Spleen (tissue), 7 donors: ENCODE results near the gene P2RX2.

Experiments
- POLR2A ChIP-seq, 3 donors: fragments of 450-650 bp; IDR thresholded peaks; one replicate each; pipeline ENCODE4 v1.5.1; 2017; ENCODE audit warnings: antibody characterized with exemption in 3 of 3, mild to moderate bottlenecking in 1 of 3
- TF ChIP-seq, protein P1 (sequence below), 11 experiments: fragments of 200-600 bp in 7 of 11; fragments of 450-650 bp in 4 of 11; sonication (generic) in 4 of 11; IDR thresholded peaks in 8 of 11; conservative IDR thresholded peaks in 3 of 11; 1 replicate in 7 of 11; 2 replicates in 4 of 11; pipeline versions ENCODE4 v1.4.0 to v1.8.0; 2016 to 2021; ENCODE audit warnings: antibody characterized with exemption in 11 of 11, inconsistent platforms in 4 of 11, mild to moderate bottlenecking in 1 of 11
- donor health status: DM: no; HTN: no; CAD: no; lungs with moderate emphysema.
- donor health status: DM: no; HTN: no; CAD: no.
- donor health status: DM: no; HTN: no; CAD: no.

DNA sequence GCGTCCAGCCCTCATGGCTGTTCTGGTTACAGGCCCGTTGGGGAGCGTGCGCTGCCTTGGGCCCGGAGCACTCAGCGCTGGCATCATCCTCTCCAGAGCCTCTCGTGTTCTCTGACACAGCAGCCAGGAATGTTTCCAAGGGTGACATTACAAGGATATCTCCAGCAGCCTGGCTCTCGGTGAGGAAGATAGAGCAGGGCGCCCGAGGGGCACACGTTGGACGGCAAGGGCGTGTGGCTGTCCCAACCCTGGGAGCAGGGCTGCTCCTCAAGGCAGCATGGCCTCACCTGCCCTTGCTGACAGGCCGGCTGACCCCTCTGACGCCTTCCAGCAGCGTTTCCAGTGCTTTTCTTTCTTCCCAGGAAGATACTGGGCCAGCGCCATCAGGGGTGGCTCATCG is 22.6 kb upstream of the P2RX2 start:
- no peak for TF ChIP-seq POLR2A (IDR thresholded peaks at IDR 0.05)
- TF ChIP-seq, protein P1, sequence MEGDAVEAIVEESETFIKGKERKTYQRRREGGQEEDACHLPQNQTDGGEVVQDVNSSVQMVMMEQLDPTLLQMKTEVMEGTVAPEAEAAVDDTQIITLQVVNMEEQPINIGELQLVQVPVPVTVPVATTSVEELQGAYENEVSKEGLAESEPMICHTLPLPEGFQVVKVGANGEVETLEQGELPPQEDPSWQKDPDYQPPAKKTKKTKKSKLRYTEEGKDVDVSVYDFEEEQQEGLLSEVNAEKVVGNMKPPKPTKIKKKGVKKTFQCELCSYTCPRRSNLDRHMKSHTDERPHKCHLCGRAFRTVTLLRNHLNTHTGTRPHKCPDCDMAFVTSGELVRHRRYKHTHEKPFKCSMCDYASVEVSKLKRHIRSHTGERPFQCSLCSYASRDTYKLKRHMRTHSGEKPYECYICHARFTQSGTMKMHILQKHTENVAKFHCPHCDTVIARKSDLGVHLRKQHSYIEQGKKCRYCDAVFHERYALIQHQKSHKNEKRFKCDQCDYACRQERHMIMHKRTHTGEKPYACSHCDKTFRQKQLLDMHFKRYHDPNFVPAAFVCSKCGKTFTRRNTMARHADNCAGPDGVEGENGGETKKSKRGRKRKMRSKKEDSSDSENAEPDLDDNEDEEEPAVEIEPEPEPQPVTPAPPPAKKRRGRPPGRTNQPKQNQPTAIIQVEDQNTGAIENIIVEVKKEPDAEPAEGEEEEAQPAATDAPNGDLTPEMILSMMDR (IDR thresholded peaks at IDR 0.05 in 8 of 11, conservative IDR thresholded peaks at IDR 0.05 in 3 of 11) = no peak
